Ovary (tissue), 3 donors: Measurements from ENCODE around the gene MTM1.

ENCODE experiments used
- POLR2A ChIP-seq: fragments of 450-650 bp; IDR thresholded peaks from one replicate; pipeline ENCODE4 v1.6.1; 2017; ENCODE audit warnings: antibody characterized with exemption, mild to moderate bottlenecking, moderate library complexity
- TF ChIP-seq, protein P1 (sequence below), 3 donors: fragments of 450-650 bp in 2 of 3; fragments of 200-600 bp in 1 of 3; IDR thresholded peaks; one replicate each; pipeline versions ENCODE4 v1.5.1 to v1.8.0; 2016 to 2022; ENCODE audit warnings: antibody characterized with exemption in 3 of 3, mild to moderate bottlenecking in 1 of 3
- donor health status: DM: no; HTN: no; CAD: no.

GRCh38 chrX:150688911-150689451 lies 120.6 kb downstream of the MTM1 start:
- TF ChIP-seq, protein P1, sequence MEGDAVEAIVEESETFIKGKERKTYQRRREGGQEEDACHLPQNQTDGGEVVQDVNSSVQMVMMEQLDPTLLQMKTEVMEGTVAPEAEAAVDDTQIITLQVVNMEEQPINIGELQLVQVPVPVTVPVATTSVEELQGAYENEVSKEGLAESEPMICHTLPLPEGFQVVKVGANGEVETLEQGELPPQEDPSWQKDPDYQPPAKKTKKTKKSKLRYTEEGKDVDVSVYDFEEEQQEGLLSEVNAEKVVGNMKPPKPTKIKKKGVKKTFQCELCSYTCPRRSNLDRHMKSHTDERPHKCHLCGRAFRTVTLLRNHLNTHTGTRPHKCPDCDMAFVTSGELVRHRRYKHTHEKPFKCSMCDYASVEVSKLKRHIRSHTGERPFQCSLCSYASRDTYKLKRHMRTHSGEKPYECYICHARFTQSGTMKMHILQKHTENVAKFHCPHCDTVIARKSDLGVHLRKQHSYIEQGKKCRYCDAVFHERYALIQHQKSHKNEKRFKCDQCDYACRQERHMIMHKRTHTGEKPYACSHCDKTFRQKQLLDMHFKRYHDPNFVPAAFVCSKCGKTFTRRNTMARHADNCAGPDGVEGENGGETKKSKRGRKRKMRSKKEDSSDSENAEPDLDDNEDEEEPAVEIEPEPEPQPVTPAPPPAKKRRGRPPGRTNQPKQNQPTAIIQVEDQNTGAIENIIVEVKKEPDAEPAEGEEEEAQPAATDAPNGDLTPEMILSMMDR (IDR thresholded peaks at IDR 0.05) = no peak
- no peak for TF ChIP-seq POLR2A
